Trophoblast cell (in vitro differentiated cells and primary cell): Measurements from ENCODE around the gene SHISA7.
A peak's percentile ranks its signal among the peaks of the same experiment; 100 is the strongest.

Experiments used
- DNase-seq, 2 donors: peaks; one replicate each; pipeline ENCODE4 v3.0.0-alpha.2; 2016
- H2AFZ ChIP-seq: 2 replicates; pipeline ENCODE4 v1.6.1; 2013; ENCODE audit warnings: low read length, moderate library complexity, mild to moderate bottlenecking; ENCODE audit not compliant: insufficient read depth, poor library complexity
- H2AK5ac ChIP-seq: 2 replicates; pipeline ENCODE4 v1.6.1; 2013; ENCODE audit warnings: mild to moderate bottlenecking, low read length
- H2BK120ac ChIP-seq: 2 replicates; pipeline ENCODE4 v1.6.1; 2013; ENCODE audit warnings: low read length, mild to moderate bottlenecking, moderate library complexity; ENCODE audit not compliant: insufficient read depth, poor library complexity
- H2BK12ac ChIP-seq: 2 replicates; pipeline ENCODE4 v1.6.1; 2013; ENCODE audit warnings: mild to moderate bottlenecking, low read length, moderate library complexity
- H2BK5ac ChIP-seq: 2 replicates; pipeline ENCODE4 v1.6.1; 2013; ENCODE audit warnings: low read length, low read depth, moderate library complexity, mild to moderate bottlenecking; ENCODE audit not compliant: poor library complexity
- H3K14ac ChIP-seq: 2 replicates; pipeline ENCODE4 v1.6.1; 2013; ENCODE audit warnings: mild to moderate bottlenecking, low read length
- H3K18ac ChIP-seq: 2 replicates; pipeline ENCODE4 v1.6.1; 2013; ENCODE audit warnings: mild to moderate bottlenecking, low read length
- H3K23ac ChIP-seq: 2 replicates; pipeline ENCODE4 v1.6.1; 2013; ENCODE audit warnings: low read length
- H3K27ac ChIP-seq: 2 replicates; pipeline ENCODE4 v1.5.1; 2013; ENCODE audit warnings: low read depth, mild to moderate bottlenecking, inconsistent platforms, low read length, moderate library complexity
- H3K27me3 ChIP-seq: 2 replicates; pipeline ENCODE4 v1.6.1; 2013; ENCODE audit warnings: inconsistent platforms, mild to moderate bottlenecking, low read length, moderate library complexity; ENCODE audit not compliant: insufficient read depth
- H3K36me3 ChIP-seq, 2 experiments: 1 replicate in 1 of 2; 2 replicates in 1 of 2; pipeline ENCODE4 v1.6.1; 2013; ENCODE audit warnings: low read length in 2 of 2, mild to moderate bottlenecking in 2 of 2, moderate library complexity in 1 of 2; ENCODE audit not compliant: insufficient read depth in 2 of 2, control insufficient read depth in 1 of 2
- H3K4ac ChIP-seq: 2 replicates; pipeline ENCODE4 v1.6.1; 2013; ENCODE audit warnings: low read depth, mild to moderate bottlenecking, low read length, moderate library complexity
- H3K4me1 ChIP-seq, 2 experiments: 1 replicate in 1 of 2; 2 replicates in 1 of 2; pipeline ENCODE4 v1.6.1; 2013; ENCODE audit warnings: low read length in 2 of 2, mild to moderate bottlenecking in 2 of 2, moderate library complexity in 1 of 2; ENCODE audit not compliant: insufficient read depth in 2 of 2, control insufficient read depth in 1 of 2
- H3K4me2 ChIP-seq: 2 replicates; pipeline ENCODE4 v1.6.1; 2013; ENCODE audit warnings: inconsistent platforms, mild to moderate bottlenecking, low read length, moderate library complexity
- H3K4me3 ChIP-seq: 2 replicates; pipeline ENCODE4 v1.5.1; 2013; ENCODE audit warnings: mild to moderate bottlenecking, low read depth, low read length, inconsistent platforms
- H3K79me1 ChIP-seq: one replicate; pipeline ENCODE4 v1.6.1; 2013; ENCODE audit warnings: low read length
- H3K79me2 ChIP-seq: 2 replicates; pipeline ENCODE4 v1.6.1; 2013; ENCODE audit warnings: low read length, mild to moderate bottlenecking; ENCODE audit not compliant: control insufficient read depth, insufficient read depth, poor library complexity
- H3K9ac ChIP-seq: 2 replicates; pipeline ENCODE4 v1.6.1; 2013; ENCODE audit warnings: mild to moderate bottlenecking, low read length
- H3K9me3 ChIP-seq: 2 replicates; pipeline ENCODE4 v1.6.1; 2013; ENCODE audit warnings: low read depth, mild to moderate bottlenecking, control low read depth, inconsistent platforms, low read length; ENCODE audit not compliant: insufficient read depth
- H4K12ac ChIP-seq: 2 replicates; pipeline ENCODE4 v1.6.1; 2013; ENCODE audit warnings: low read depth, mild to moderate bottlenecking, low read length, moderate library complexity
- H4K8ac ChIP-seq: 2 replicates; pipeline ENCODE4 v1.6.1; 2013; ENCODE audit warnings: low read depth, mild to moderate bottlenecking, low read length, moderate library complexity
- H4K91ac ChIP-seq: one replicate; pipeline ENCODE4 v1.6.1; 2013; ENCODE audit warnings: low read depth, mild to moderate bottlenecking, low read length, moderate library complexity
- WGBS: extraction: QIAGEN DNeasy Blood & Tissue Kit; methylation state at CpG from one replicate; pipeline ENCODE4 v1.1.7; 2013; ENCODE audit warnings: missing lambda C conversion rate; ENCODE audit not compliant: insufficient read length, insufficient coverage; ENCODE audit errors: extremely low coverage; 5-methylcytosine and 5-hydroxymethylcytosine counted together

SHISA7 gene

GRCh38 chr19:55479451-55480230, 36.5 kb upstream of the SHISA7 start:
- Histone ChIP-seq H2BK12ac (peak overlapping the region; percentile 14), H2BK120ac (no peak overlapping the region), H3K4ac (no peak overlapping the region), H3K27me3 (no peaks in the 10 kb centered on the region), H3K79me2 (peaks cover 1% of the 10 kb centered on the region), H3K4me1 (peaks cover 16 to 19% of the 10 kb centered on the region in 2 experiments), H2AK5ac (no peak overlapping the region), H4K8ac (no peak overlapping the region), H3K4me3 (no peak overlapping the region), H4K12ac (no peak overlapping the region), H3K23ac (no peak overlapping the region), H2BK5ac (no peak overlapping the region), H3K18ac (no peak overlapping the region), H3K27ac (no peak overlapping the region), H3K36me3 (peaks cover 15 to 20% of the 10 kb centered on the region in 2 experiments), H3K9ac (no peak overlapping the region), H4K91ac (no peak overlapping the region), H3K9me3 (peaks cover 1% of the 10 kb centered on the region), H3K4me2 (no peak overlapping the region), H3K79me1 (peaks cover 6% of the 10 kb centered on the region), H2AFZ (no peak overlapping the region), H3K14ac (no peak overlapping the region)
- DNase-seq: no peak
- no CpG with 5 or more reads among the region's 15 CpGs for WGBS

- H3K79me1 ChIP-seq: peaks cover 4% of the 10 kb centered on the region
- H4K12ac ChIP-seq: no peak overlapping the region
- H3K18ac ChIP-seq: no peak overlapping the region
- H3K4me3 ChIP-seq: no peak overlapping the region
- no CpG with 5 or more reads among the region's 17 CpGs for WGBS
- H2BK120ac ChIP-seq: no peak overlapping the region
- no peak overlapping the region for H3K14ac ChIP-seq
- no peak overlapping the region for H2BK12ac ChIP-seq
- H2BK5ac ChIP-seq: no peak overlapping the region
- H3K9me3 ChIP-seq: peaks cover 1% of the 10 kb centered on the region
- H3K4me2 ChIP-seq: no peak overlapping the region
- H3K27ac ChIP-seq: no peak overlapping the region
- H4K91ac ChIP-seq: no peak overlapping the region
- H3K36me3 ChIP-seq: peaks cover 15 to 20% of the 10 kb centered on the region in 2 experiments
- H3K4ac ChIP-seq: peak overlapping the region; percentile 9
- no peak for DNase-seq
- H2AK5ac ChIP-seq: no peak overlapping the region
- no peak overlapping the region for H3K9ac ChIP-seq
- H3K23ac ChIP-seq: no peak overlapping the region
- peaks cover 11 to 13% of the 10 kb centered on the region in 2 experiments for H3K4me1 ChIP-seq
- no peak overlapping the region for H2AFZ ChIP-seq
- H3K27me3 ChIP-seq: no peaks in the 10 kb centered on the region
- H4K8ac ChIP-seq: no peak overlapping the region
- H3K79me2 ChIP-seq: no peaks in the 10 kb centered on the region
Observed at GRCh38 chr19:55479045-55479444, 35.9 kb upstream of the SHISA7 start.

GRCh38 chr19:55478364-55478763, 35.3 kb upstream of the SHISA7 start:
- Histone ChIP-seq H3K4me1 (peaks cover 5 to 8% of the 10 kb centered on the region in 2 experiments), H3K36me3 (peaks cover 14 to 15% of the 10 kb centered on the region in 2 experiments), H3K4ac (no peak overlapping the region), H3K27ac (no peak overlapping the region), H3K9me3 (peaks cover 1% of the 10 kb centered on the region), H2BK5ac (no peak overlapping the region), H3K4me3 (no peak overlapping the region), H3K9ac (no peak overlapping the region), H3K18ac (no peak overlapping the region), H4K8ac (no peak overlapping the region), H4K91ac (no peak overlapping the region), H4K12ac (no peak overlapping the region), H3K79me2 (no peaks in the 10 kb centered on the region), H3K79me1 (peaks cover 4% of the 10 kb centered on the region), H3K4me2 (no peak overlapping the region), H2AFZ (no peak overlapping the region), H2BK120ac (no peak overlapping the region), H2BK12ac (no peak overlapping the region), H3K23ac (no peak overlapping the region), H3K27me3 (no peaks in the 10 kb centered on the region), H3K14ac (no peak overlapping the region), H2AK5ac (no peak overlapping the region)
- DNase-seq: no peak
- no CpG with 5 or more reads among the region's 12 CpGs for WGBS

GRCh38 chr19:55477905-55478304, 34.8 kb upstream of the SHISA7 start:
- H3K79me2 ChIP-seq: no peaks in the 10 kb centered on the region
- peak overlapping the region; percentile 28 for H3K4ac ChIP-seq
- H2AK5ac ChIP-seq: peak overlapping the region; percentile 20
- peaks cover 1% of the 10 kb centered on the region for H3K9me3 ChIP-seq
- H3K9ac ChIP-seq: no peak overlapping the region
- whole genome bisulfite sequencing: 100% methylated on average over 1 of the region's 13 CpGs
- H3K23ac ChIP-seq: no peak overlapping the region
- H4K12ac ChIP-seq: no peak overlapping the region
- DNase-seq: no peak
- no peak overlapping the region for H2BK120ac ChIP-seq
- H3K4me3 ChIP-seq: no peak overlapping the region
- H3K79me1 ChIP-seq: peaks cover 4% of the 10 kb centered on the region
- H3K18ac ChIP-seq: no peak overlapping the region
- no peaks in the 10 kb centered on the region for H3K27me3 ChIP-seq
- H2BK5ac ChIP-seq: no peak overlapping the region
- H3K27ac ChIP-seq: no peak overlapping the region
- H2BK12ac ChIP-seq: peak overlapping the region; percentile 33
- peak overlapping the region; percentile 22 for H3K14ac ChIP-seq
- H4K91ac ChIP-seq: no peak overlapping the region
- H3K4me1 ChIP-seq: peaks cover 4 to 8% of the 10 kb centered on the region in 2 experiments
- H2AFZ ChIP-seq: no peak overlapping the region
- no peak overlapping the region for H4K8ac ChIP-seq
- peaks cover 12% of the 10 kb centered on the region in 2 experiments for H3K36me3 ChIP-seq
- H3K4me2 ChIP-seq: no peak overlapping the region
